Muscle layer of colon (tissue), 2 donors: ENCODE data around the gene NUB1.

ENCODE experiments used
- H3K27ac ChIP-seq: one replicate; pipeline ENCODE4 v1.7.0; 2013; ENCODE audit warnings: low read depth, mild to moderate bottlenecking, low read length, moderate library complexity
- H3K27me3 ChIP-seq, 2 donors: one replicate each; pipeline ENCODE4 v1.7.0; 2013; ENCODE audit warnings: low read length in 2 of 2, mild to moderate bottlenecking in 2 of 2; ENCODE audit not compliant: insufficient read depth in 2 of 2, control insufficient read depth in 1 of 2
- H3K36me3 ChIP-seq: one replicate; pipeline ENCODE4 v1.7.0; 2013; ENCODE audit warnings: mild to moderate bottlenecking, low read length; ENCODE audit not compliant: insufficient read depth
- H3K4me1 ChIP-seq: one replicate; pipeline ENCODE4 v1.7.0; 2013; ENCODE audit warnings: mild to moderate bottlenecking, low read length; ENCODE audit not compliant: insufficient read depth
- H3K4me3 ChIP-seq, 2 donors: one replicate each; pipeline ENCODE4 v1.7.0; 2013; ENCODE audit warnings: low read length in 2 of 2, low read depth in 1 of 2, mild to moderate bottlenecking in 1 of 2, moderate library complexity in 1 of 2
- H3K9ac ChIP-seq: one replicate; pipeline ENCODE4 v1.7.0; 2013; ENCODE audit warnings: low read length
- H3K9me3 ChIP-seq: one replicate; pipeline ENCODE4 v1.7.0; 2013; ENCODE audit warnings: mild to moderate bottlenecking, low read length
- donor health status: abdominal sarcoma.
- donor health status: Adenocarcinoma of cecum.

NUB1 gene

DNA sequence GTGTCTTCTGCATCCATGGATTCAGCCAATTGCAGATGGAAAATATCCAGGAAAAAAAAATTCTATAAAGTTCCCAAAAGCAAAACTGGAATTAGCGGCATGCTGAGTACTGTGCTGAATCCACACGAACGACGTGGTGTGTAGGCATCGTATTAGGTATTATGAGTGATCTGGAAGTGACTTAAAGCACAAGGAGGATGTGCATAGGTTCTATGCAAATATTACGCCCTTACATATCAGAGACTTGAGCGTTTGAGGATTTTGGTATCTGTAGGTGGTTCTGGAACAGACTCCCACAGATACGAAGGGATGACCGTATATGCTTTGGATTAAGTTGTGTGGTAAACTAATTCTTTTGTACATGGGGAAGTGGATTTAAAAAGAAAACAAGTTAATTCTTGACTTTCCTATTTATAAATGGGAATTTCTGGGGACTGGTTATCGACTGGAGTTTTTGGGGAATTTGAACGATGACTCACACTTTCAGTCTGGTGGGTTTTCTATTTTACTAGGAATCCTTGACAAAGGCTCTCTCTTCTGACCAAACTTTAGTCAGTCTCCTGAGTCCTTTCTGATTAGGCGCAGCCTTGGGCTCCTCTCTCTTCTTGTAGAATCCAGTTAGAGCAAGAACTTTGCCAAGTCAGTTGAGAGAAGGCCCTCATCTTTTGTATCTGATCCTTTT is 5.4 kb upstream of the NUB1 start:
- H3K9me3 ChIP-seq = no peaks in the 10 kb centered on the region
- no peaks in the 10 kb centered on the region for H3K4me1 ChIP-seq
- H3K27me3 ChIP-seq = no peaks in the 10 kb centered on the region
- no peak overlapping the region for H3K4me3 ChIP-seq
- no peak overlapping the region for H3K9ac ChIP-seq
- H3K36me3 ChIP-seq = no peaks in the 10 kb centered on the region
- H3K27ac ChIP-seq = no peak overlapping the region

DNA sequence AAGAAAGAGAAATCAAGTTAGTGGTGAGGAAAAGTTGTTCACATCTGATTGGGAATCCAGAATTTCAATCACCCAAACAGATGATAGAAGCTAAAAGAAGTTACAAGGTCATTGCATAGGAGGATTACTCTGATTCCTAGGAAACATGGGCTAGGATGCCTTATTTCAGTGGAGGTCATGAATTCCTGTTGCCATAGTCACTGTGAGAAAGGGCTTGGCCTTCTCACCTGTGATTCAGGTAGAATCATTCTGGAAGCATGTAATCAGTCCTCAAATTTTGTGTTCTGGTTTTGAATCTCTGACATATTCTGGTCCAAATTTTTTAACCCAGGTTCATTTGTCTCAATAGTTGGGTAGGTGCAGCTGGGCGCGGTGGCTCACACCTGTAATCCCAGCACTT is 4.3 kb upstream of the NUB1 start:
- no peak overlapping the region for H3K4me3 ChIP-seq
- no peaks in the 10 kb centered on the region for H3K36me3 ChIP-seq
- no peak overlapping the region for H3K27ac ChIP-seq
- no peak overlapping the region for H3K9ac ChIP-seq
- H3K4me1 ChIP-seq = no peaks in the 10 kb centered on the region
- H3K27me3 ChIP-seq = no peaks in the 10 kb centered on the region
- no peaks in the 10 kb centered on the region for H3K9me3 ChIP-seq

DNA sequence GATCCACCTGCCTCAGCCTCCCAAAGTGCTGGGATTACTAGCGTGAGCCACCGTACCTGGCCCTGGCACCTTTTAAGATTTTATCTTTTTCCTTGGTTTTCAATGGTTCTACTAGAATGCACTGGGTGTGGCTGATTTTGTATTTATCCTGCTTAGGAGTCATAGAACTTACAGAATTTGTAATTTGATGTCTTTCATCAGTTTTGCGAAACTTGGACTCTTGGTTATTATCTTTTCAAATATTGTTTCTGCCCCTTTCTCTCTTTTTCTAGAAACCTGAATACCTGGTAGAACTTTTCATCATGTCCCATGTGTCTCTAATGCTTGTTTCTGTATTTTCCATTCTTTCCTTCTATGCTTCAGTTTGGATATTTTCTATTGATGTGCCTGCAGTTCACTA is 2.8 kb upstream of the NUB1 start:
- Histone ChIP-seq H3K9ac (no peak overlapping the region), H3K4me3 (no peak overlapping the region), H3K27me3 (no peaks in the 10 kb centered on the region), H3K9me3 (no peaks in the 10 kb centered on the region), H3K4me1 (peaks cover 6% of the 10 kb centered on the region), H3K27ac (no peak overlapping the region), H3K36me3 (no peaks in the 10 kb centered on the region)

DNA sequence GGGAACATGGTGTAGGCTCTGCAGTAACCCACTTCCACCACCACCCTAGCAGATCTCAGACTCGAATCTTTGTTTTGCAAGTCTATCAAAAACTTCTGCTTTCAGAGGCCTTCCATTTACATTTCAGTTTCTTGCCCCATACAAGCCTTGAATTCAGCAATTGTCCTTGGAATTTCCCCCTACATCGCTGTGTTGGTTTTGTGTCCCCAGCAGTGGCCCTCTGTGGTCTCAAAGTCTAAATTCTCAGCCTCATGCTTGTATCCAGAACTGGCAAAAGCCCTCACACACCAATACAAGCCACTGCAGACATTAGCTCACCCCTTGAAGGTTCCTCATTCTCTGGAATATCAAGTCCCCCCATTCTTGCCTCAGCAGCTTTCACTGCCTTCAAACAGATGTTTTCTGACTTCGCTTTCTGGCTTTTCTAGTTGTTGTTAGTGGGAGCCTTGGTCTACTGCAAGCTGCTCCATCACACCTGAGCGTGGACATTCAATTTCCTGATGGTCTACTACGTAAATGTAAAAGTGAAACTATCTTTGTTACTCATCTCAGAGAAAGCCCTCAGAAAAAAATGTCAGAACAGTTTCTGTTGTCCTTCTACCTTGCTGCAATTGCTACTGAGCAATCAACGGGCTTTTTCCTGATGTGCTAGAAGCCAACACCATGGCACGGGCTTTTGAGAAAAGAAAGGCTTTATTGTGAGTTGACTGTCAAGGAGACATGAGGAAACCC is 1.8 kb upstream of the NUB1 start:
- Histone ChIP-seq H3K4me3 (no peak overlapping the region), H3K36me3 (no peaks in the 10 kb centered on the region), H3K4me1 (peaks cover 6% of the 10 kb centered on the region), H3K9ac (no peak overlapping the region), H3K27ac (no peak overlapping the region), H3K9me3 (no peaks in the 10 kb centered on the region), H3K27me3 (no peaks in the 10 kb centered on the region)

DNA sequence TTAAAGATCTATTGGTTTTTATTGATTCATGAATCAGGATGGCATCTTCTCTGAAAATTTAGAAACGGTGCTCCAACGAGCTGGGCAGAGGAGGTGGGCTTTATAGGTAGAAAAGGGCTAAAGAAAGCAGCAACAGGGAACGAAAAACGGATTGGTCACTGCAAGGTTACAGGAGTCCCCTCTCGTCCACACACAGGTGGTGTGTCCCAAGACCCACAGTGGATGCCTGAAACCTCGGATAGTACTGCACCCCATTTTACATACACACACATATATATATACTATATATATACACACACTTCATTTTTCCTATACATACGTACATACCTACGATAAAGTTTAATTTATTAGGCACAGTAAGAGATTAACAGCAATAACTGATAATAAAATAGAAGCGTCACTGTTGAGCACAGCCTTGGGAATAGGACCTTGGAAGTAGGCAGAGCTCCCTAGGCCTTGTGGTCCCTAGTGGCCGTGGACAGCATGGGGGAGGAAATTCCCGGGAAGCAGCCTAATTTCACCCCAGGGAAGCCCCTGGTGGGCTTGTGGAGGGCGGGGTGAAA is 737 bp upstream of the NUB1 start:
- Histone ChIP-seq H3K27ac (peak overlapping the region; percentile 42), H3K4me3 (peak overlapping the region; percentile 30 to 90), H3K27me3 (no peaks in the 10 kb centered on the region), H3K4me1 (peaks cover 6% of the 10 kb centered on the region), H3K9me3 (no peaks in the 10 kb centered on the region), H3K36me3 (peaks cover 8% of the 10 kb centered on the region), H3K9ac (no peak overlapping the region)

DNA sequence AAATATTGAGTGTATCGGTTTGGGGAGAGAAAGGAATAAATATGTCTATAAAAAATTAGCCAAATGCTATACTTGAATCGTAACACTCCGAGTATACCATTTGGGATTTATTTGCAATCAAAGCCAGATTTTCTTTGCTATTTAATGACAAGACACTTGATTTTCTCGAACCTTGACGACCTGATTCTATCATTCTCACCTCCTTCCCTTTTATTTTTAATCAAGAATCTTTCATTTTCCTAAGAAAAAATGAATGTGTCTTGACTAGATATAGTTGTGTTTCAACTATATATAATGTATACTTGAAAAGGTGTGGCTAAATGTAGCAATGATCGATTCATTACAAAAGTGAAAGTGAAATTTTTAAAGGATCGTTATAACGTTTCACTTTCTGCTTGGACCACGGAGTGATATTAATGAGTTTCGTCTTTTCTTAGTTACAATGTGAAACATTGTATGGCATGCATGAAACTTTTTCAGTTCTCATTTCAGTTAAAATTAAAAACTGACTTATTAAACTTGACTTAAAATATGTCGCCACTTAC is 562 bp downstream of the NUB1 start:
- Histone ChIP-seq H3K36me3 (peaks cover 17% of the 10 kb centered on the region), H3K9me3 (no peaks in the 10 kb centered on the region), H3K4me1 (peaks cover 6% of the 10 kb centered on the region), H3K27ac (peak overlapping the region; percentile 80), H3K4me3 (peak overlapping the region; percentile 47 to 90), H3K9ac (peak overlapping the region; percentile 21), H3K27me3 (no peaks in the 10 kb centered on the region)

DNA sequence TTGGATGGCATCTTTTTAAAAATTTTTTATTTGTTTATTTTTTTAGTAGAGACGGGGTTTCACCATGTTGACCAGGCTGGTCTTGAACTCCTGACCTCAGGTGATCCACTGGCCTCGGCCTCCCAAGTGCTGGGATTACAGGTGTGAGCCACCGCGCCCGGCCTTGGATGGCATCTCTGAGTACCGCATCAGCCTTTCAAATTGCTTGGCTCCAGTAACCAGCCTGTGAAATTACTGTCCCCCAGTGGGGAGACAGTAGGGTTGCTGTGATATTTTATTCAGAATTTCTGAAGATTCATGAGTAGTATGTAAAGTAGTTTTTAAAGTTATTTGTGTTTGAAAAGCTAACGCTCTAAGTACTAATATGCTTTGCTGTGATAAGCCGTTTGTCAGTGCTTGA is 1.2 kb downstream of the NUB1 start:
- peak overlapping the region in 1 of 2 donors; percentile 47 for H3K4me3 ChIP-seq
- H3K36me3 ChIP-seq = peaks cover 21% of the 10 kb centered on the region
- no peak overlapping the region for H3K27ac ChIP-seq
- peaks cover 6% of the 10 kb centered on the region for H3K4me1 ChIP-seq
- no peaks in the 10 kb centered on the region for H3K27me3 ChIP-seq
- H3K9ac ChIP-seq = no peak overlapping the region
- no peaks in the 10 kb centered on the region for H3K9me3 ChIP-seq

DNA sequence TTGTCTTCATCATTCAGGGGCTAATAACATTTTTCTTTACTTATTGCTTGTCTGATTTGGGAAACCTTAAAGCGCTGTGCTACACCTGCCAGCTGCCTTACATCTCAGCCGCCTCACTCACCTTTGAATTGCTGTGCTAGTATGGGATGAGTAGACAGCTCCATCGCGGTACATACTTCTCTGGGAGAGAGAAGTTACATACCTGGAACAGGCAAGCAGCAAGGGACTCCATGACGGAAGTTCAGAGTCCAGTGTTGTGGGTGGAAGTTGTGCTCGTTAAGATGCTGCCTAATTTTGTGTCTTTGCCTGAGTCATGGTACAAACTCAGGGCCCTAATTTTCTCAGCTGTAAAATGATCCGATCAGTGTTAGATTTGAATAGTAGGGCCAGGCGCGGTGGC is 1.9 kb downstream of the NUB1 start:
- no peak overlapping the region for H3K9ac ChIP-seq
- H3K27ac ChIP-seq = no peak overlapping the region
- H3K9me3 ChIP-seq = no peaks in the 10 kb centered on the region
- H3K27me3 ChIP-seq = no peaks in the 10 kb centered on the region
- H3K36me3 ChIP-seq = peaks cover 22% of the 10 kb centered on the region
- peaks cover 6% of the 10 kb centered on the region for H3K4me1 ChIP-seq
- no peak overlapping the region for H3K4me3 ChIP-seq

DNA sequence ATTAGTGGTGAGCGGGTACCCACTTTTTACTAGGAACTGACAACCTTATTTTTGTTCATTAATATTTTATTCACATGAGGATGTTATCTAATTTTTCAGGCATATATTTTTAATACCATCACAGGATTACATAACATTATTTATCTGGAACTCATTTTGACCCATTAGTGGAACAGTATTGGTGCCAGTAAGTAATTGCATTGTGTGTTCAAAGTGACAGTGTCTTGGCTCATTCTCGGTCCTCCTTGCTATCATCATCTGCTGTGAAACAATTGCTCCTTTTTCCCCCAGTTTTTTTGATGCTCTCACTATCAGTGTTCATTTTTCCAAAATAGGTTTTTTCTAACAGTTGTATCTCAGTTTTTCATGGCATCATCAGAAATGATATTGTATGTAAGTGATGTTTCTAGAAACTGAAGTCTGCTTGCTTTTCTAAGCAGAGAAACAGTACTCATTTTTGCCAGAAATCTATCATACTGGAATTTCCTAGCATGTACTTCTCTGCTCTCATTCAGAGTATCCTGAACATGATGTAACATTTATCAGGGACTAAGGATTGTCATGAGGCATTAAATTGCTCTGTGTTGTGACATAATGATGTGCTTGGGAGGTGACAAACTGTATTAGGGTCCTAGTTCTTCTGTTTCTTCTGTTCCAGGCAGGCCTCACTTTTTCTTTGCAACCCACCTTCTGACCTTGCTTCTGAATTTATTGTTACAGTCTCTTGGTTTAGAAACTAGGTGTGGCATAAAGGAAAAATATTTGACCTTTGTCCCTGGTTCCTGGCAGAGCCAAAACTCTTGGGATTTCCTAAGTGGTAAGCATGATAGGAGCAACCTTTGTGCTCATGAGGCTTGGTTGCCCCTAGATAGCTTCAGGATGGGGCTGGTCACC is 4.2 kb downstream of the NUB1 start:
- Histone ChIP-seq H3K27ac (no peak overlapping the region), H3K27me3 (no peaks in the 10 kb centered on the region), H3K4me3 (no peak overlapping the region), H3K9me3 (no peaks in the 10 kb centered on the region), H3K4me1 (peaks cover 12% of the 10 kb centered on the region), H3K9ac (no peak overlapping the region), H3K36me3 (peaks cover 38% of the 10 kb centered on the region)

DNA sequence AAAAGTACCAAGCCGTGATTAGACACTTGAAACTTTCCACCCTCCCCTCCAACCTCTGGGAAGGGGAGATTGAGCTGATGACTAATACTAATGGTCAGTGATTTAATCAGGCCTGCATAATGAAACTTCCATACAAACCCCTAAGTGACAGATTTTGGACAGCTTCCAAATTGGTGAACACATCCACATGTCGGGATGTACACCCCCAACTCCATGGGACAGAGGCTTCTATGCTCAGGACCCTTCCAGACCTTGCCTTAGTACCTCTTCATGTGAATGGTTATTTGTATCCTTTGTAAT is 4.8 kb downstream of the NUB1 start:
- H3K36me3 ChIP-seq = peaks cover 43% of the 10 kb centered on the region
- no peak overlapping the region for H3K27ac ChIP-seq
- peaks cover 12% of the 10 kb centered on the region for H3K4me1 ChIP-seq
- H3K9ac ChIP-seq = no peak overlapping the region
- H3K4me3 ChIP-seq = no peak overlapping the region
- H3K27me3 ChIP-seq = no peaks in the 10 kb centered on the region
- H3K9me3 ChIP-seq = no peaks in the 10 kb centered on the region

DNA sequence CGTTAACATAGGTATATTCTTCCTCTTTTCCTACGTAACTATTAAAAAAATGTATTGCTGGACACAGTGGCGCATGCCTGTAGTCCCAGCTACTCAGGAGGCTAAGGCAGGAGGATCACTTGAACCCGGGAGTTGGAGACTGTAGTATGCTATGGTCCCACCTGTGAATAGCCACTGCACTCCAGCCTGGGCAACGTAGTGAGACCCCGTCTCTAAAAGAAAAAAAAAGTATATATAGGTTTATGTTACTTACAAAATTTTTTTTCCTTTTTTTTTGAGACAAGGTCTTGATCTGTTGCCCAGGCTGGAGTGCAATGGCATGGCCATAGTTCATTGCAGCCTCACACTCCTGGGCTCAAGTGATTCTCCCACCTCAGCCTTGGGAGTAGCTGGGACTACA is 5.6 kb downstream of the NUB1 start:
- H3K4me1 ChIP-seq = peaks cover 12% of the 10 kb centered on the region
- no peaks in the 10 kb centered on the region for H3K9me3 ChIP-seq
- no peaks in the 10 kb centered on the region for H3K27me3 ChIP-seq
- no peak overlapping the region for H3K27ac ChIP-seq
- no peak overlapping the region for H3K9ac ChIP-seq
- H3K4me3 ChIP-seq = no peak overlapping the region
- H3K36me3 ChIP-seq = peaks cover 51% of the 10 kb centered on the region
